Measurements from ENCODE around the gene C1orf50. TPM values are rescaled to one million over a fixed set of nuclear protein-coding genes. Genes with fewer than 3 reads are reported as not detected.

The C1orf50 gene
- total RNA-seq, 1 donor = 4.2 TPM

GRCh38 chr1:42731585-42731984 lies 35.5 kb upstream of the C1orf50 start:
- DNase-seq (ENCODE audit: low read depth) = no peak
- no peak overlapping the region for H3K4me3 ChIP-seq (ENCODE audit: low read depth, low read length)
- TF ChIP-seq CTCF (IDR thresholded peaks at IDR 0.05; ENCODE audit: insufficient read depth, low read length) = no peak

GRCh38 chr1:42732126-42732680 lies 34.8 kb upstream of the C1orf50 start:
- H3K4me3 ChIP-seq (ENCODE audit: low read depth, low read length) = no peak overlapping the region
- TF ChIP-seq CTCF (IDR thresholded peaks at IDR 0.05; ENCODE audit: insufficient read depth, low read length) = no peak
- peak; percentile 26 for DNase-seq (ENCODE audit: low read depth)

DNA sequence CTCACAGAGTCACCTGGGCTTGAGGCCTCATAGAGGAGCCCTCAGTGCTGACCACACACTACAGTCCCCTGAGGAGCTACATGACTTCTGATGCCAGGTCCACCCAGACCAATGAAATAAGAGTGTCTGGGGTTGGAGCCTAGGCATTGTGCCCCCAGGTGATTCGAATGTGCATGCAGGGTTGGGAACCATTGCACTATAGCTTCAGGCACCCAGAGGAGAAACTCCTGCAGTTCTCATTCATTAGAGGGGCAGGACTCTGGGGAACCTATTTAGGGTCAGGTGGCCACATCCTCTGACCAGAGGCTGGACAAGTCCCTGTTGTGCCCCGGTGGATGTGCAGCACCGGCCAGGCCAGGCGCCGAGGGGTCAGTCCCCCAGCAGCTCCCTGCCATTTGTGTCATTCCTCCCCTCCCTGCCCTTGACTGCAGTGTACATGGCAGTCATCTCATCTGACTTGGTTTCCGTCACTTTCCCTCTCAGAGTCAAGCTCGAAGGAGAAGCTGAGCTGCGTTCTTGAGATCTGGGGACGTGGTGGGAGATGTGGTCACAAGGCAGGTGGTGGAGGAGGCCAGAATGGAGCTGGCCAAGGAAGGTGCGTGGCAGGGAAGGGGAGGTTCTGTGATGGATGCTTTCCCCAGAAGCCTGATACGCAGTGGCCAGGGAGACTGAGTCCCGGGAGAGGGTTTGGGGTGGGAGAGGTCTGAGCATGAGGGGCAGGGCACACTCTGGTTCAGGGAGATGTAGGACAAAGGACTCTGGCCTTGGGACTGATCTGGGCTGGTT lies 33.4 kb upstream of the C1orf50 start:
- TF ChIP-seq CTCF (IDR thresholded peaks at IDR 0.05; ENCODE audit: insufficient read depth, low read length) = no peak
- H3K4me3 ChIP-seq (ENCODE audit: low read depth, low read length) = no peak overlapping the region
- no peak for DNase-seq (ENCODE audit: low read depth)

DNA sequence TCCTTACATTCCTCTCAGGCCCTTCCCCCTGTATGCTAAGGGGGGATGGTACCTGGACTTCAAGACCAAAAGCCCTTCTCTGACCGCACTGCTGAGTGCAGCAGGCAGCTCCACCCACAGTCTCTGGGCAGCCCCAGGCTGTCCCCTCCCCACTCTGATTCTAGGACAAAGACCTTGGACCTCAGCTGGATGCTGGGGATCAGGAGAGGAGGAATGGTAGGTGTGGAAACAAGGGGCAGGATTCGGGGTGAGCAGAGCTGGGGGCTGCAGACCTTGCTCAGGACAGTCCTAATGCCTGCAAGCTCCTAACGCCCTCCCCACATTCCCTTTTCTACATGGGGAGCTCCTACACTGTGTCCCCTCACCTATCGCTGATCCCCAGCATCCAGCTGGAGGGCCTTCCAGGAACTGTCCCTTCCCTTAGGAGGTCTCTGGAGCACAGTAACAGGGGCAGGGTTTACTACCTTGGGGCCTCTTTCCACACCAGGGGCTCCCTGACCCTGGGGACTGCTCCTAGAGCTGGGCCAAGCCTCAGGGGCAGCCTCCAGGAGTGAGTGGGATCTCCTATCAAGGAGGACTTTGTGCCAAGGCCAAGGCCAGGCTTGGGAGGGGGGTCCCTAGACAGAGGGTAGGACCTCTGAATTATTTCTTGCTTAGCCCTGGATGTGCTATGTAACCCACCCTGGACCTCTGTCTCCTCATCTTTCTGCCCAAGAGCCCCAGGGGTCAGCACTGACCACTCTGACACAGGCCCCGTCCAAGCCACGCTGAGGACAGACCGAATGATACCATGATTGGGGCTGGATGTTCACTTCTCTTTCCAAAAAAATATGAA lies 32.6 kb upstream of the C1orf50 start:
- no peak for DNase-seq (ENCODE audit: low read depth)
- TF ChIP-seq CTCF (IDR thresholded peaks at IDR 0.05; ENCODE audit: insufficient read depth, low read length) = no peak
- no peak overlapping the region for H3K4me3 ChIP-seq (ENCODE audit: low read depth, low read length)

DNA sequence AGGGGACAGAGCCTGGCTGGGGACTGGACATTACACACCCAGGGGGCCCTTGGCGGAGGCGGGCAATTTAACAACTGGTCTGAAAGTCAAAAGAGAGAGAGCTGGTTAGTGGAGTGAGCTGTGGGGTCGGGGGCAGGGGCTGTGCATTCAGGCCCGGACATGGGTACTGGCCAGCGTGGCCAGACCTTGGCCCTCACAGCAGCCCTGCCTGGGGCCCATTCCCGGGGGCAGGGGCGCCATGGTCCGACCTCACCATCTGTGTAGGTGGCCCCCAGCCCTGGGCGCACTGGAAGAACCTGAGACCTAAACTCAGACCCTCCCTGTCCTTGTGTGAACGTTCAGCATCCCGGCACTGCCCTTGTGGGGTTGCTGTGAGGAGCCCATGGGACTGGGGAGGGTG lies 32.0 kb upstream of the C1orf50 start:
- TF ChIP-seq CTCF (IDR thresholded peaks at IDR 0.05; ENCODE audit: insufficient read depth, low read length) = no peak
- H3K4me3 ChIP-seq (ENCODE audit: low read depth, low read length) = no peak overlapping the region
- no peak for DNase-seq (ENCODE audit: low read depth)

DNA sequence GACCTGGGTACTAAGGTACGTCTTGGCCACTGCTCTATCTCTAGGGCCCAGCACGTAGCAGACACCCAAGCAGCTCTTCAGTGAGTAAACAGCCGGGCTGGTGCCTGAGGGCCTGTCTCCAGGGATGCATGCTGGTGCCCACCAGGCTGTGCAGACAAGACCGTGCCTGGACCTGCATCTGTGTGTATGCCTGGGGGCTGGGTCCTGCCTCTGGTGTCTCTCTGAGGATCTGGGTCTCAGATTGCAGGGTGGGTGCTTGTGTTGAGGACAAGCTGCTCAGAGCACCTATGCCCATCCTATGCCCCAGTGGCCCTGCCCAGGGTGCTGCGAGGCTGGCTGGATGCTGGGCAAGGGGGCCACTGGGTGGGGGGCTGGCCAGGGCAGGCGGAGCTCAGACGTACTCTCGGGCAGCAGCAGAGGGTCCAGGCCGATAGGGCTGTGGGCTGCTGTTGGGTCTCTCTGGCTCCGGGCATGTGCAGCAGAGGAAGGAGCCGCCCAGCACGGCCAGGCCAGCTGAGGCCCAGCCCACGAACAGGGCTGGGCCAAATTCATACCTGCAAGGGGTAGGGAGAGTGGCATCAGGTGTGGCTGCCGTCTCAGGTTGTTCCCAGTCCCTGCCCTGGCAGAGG lies 31.5 kb upstream of the C1orf50 start:
- H3K4me3 ChIP-seq (ENCODE audit: low read depth, low read length) = no peak overlapping the region
- no peak for DNase-seq (ENCODE audit: low read depth)
- no peak for TF ChIP-seq CTCF (IDR thresholded peaks at IDR 0.05; ENCODE audit: insufficient read depth, low read length)
